HG03135 (cell line): ENCODE measurements around the gene RPS6KA2.

ENCODE experiments used
- ATAC-seq: cut with Tn5 transposase; IDR thresholded peaks from one replicate; pipeline ENCODE4 v1.9.1; 2021; ENCODE audit warnings: mild to moderate bottlenecking, moderate library complexity; ENCODE audit not compliant: unreplicated experiment

The RPS6KA2 gene

DNA sequence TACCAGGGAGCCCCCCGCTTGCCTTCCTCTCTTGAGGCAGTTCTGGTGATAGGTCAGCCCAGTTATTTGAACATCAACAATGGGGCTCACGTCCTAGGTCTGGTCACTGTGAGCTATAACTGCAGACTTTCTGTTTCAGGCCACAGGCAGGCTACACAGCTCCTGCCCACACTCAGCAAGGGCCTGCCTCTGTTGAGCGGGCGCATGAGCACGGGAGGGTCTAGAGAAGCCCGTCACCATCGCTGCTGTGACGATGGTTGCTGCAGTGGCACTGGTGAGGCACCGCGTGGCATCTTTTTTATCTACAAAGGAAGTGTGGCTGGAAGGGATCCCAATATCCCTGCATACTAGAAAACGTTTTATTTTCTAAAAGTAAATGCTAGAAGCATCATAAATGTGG is 118.3 kb downstream of the RPS6KA2 start:
- no peak for ATAC-seq

DNA sequence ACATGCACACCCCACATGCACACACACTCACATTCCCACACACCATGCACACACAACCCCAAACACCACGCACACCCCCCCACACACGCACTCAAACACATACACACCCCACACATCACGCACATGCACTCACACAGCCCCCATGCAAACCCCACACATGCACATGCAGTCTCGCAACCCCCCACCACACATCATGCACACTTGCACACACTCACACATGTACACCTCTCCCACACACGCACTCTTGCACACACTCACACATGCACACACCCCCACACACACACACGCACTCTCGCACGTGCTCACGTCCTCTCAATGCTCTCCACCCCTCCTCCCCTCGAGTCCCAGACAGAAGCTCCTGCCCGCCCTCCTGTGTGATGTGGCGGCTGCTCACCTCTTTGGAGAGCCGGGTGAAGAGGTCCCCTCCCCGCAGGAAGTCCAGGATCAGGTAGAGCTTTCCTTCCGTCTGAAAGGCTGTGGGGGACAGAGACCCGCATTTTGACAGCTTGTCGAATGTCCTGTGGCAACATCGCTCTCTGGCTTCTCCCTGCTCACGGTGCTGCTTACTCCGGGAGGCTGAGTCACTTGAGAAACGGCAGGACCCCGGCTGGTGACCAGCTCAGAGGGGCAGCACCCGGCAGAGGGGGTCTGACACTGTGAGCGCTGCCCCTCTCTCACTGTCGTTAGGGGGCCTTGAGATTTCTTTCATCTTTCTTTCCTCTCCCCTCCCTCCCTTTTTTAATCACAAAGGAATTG is 119.1 kb downstream of the RPS6KA2 start:
- no peak for ATAC-seq

DNA sequence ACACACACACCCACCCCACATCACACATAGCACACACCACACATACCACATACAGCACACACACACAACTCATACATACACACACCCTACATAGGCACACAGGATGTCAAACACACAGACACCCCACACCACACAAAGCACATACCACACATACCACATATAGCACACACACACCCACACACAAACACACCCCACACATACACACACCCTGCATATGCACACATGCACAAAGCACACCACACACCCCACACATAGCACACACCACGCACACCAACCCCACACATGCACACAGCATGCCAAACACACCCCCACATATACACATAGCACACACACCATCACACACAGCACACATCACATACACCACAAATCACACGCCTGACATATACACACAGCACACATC is 119.7 kb downstream of the RPS6KA2 start:
- no peak for ATAC-seq

DNA sequence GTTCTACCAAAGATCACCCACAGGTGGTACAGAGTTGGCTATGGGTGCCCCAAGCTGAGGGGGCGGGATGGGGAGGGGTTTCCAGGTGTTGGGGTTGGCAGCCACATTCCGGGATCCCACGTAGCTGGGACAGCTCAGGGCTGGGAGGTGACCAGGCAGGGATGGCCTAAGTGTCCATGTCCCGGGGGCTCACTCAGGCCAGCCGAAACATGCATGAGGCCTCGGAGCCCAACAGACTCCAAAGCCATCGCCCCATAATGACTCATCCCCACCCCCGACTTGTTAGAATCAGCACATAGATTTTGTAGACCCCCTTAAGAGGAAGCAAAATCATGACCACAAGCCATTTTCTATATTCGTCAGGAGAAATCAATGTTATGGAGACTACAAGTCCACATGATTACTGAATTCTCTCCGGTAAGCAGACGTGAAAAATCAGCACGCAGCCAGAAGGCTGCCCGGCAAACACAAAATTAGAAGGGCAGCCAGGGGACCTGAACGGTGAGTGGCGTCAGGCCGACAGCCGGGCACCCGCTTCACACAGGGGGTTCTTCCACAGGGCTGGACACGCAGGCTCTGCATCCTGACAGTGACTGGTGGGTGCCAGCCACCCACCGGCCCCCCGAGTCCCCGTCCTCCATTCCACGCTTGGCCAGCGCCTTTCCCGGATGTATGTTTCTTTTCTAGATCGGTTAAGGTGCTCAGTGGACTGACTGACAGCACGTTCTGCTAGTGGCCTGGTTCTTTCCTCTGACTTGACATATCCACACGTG is 121.7 kb downstream of the RPS6KA2 start:
- ATAC-seq, result no peak

DNA sequence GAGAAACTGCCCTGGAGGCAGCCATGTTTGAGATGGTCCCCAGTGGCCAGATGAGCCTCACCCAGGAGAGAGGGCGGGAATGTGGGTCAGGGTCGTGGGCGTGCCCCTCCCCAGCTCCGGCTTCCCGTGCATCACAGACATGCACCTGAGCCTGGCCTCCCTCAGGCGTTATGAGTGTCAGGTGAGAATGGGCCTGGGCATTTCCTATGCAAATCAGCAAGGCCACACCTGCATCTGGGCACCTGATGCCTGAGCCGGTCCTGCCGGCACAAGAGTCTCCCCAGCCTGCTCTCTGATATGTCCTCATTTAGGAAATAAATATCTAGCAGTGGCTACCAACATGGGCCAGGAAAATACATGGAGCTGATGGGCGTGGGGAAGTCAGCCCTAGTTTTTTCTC is 123.0 kb downstream of the RPS6KA2 start:
- ATAC-seq, result no peak

DNA sequence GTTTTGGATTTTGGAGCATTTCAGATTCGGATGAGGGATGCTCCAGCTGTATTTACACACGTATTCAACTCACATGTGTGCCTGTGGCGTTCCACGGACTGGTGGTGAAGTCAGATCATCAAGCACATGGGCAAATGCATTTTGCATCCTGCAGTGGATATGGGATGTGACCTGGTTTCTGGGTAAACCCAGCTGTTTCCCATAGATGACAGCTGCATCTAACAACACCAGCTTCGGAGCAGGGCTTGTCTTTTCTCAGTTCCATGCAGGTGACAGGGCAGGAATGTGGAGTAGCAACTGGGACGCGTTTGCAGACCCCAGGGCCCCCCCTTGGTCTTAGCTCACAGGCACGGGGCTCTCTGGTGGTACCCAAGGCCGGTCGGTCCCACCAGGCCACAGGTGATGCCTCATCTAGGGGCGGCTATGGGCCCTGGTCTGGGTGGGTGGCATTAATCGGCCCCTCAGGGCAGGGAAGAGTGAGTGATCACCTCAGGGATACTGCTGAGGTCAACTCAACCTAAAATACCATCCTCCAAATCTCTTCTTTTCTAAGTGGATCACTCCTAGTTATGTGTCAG is 123.8 kb downstream of the RPS6KA2 start:
- ATAC-seq, result no peak

DNA sequence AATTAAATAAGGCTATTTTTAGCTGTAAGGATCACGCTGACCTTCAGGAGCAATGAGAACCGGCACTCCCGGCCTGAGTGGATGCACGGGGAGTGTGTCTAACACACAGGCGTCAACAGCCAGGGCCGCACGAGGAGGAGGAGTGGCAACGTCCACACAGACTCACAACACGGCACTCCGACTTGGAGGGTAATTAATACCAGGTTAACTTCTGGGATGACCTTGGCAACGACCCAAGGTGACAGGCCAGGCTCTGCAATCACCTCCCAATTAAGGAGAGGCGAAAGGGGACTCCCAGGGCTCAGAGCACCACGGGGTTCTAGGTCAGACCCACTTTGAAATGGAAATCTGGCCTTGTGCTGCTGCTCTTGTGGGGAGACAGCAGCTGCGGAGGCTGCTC is 124.6 kb downstream of the RPS6KA2 start:
- no peak for ATAC-seq

DNA sequence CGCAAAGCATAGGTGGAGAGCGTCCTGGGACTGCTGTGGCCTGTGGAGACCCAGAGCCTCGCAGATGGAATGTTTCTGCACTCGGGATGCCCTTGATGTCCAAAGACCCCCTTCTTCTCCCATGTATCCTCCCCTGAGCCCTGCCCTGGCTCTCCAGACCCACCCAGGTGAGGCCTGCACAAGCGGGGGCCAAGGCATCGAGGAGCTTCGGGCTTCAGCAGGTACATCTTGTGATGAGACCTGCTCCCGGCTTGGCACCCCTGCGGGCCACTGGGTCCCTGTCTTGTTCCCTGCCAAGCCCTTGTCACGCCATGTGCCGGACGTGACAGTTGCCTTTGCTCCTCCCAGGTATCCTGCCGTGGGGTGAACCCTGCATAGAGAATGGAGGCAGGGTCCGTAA is 125.8 kb downstream of the RPS6KA2 start:
- no peak for ATAC-seq

DNA sequence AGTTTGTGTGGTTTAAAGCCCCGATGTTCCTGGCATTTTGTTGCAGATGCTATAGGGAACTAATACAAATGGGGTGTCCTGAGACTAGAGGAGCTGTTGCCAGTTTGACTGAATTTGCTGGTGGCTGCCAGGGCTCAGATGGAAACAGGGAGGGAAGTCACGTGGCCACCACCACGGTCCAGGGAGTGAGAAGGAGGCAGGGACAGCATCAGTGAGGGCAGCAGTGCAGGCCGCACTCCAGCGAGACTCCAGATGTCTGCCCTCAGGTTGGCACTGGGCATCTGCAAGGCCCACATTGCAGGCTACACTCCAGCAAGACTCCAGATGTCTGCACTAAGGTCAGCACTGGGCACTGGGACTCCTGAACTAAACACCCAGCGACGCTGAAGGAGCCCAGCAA is 126.8 kb downstream of the RPS6KA2 start:
- ATAC-seq, result no peak

DNA sequence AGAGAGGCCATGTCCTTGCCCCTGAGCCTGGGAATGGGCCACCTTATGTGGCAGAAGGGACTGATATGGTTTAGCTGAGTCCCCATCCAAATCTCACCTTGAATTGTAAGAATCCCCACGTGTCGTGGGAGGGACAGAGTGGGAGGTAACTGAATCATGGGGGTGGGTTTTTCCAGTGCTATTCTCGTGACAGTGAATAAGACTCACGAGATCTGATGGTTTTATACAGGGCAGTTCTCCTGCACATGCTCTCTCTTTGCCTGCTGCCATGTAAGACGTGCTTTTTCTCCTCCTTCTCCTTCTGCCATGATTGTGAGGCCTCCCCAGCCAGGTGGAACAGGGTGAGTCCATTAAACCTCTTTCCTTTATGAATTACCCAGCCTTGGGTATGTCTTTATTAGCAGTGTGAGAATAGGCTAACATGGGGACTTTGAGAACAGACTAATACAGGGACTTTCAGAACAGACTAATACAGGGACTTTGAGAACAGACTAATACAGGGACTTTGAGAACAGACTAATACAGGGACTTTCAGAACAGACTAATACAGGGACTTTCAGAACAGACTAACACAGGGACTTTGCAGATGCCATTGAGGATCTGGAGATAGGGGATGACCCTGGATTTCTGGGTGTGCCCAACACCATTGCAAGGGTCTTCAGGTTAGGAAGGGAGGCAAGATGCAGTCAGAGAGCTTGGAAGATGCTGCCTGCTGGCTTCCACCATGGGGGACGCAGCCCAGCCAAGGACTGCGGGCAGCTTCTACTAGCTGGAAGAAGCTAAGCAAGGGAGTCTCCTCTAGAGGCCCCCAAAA is 127.5 kb downstream of the RPS6KA2 start:
- ATAC-seq, result no peak

DNA sequence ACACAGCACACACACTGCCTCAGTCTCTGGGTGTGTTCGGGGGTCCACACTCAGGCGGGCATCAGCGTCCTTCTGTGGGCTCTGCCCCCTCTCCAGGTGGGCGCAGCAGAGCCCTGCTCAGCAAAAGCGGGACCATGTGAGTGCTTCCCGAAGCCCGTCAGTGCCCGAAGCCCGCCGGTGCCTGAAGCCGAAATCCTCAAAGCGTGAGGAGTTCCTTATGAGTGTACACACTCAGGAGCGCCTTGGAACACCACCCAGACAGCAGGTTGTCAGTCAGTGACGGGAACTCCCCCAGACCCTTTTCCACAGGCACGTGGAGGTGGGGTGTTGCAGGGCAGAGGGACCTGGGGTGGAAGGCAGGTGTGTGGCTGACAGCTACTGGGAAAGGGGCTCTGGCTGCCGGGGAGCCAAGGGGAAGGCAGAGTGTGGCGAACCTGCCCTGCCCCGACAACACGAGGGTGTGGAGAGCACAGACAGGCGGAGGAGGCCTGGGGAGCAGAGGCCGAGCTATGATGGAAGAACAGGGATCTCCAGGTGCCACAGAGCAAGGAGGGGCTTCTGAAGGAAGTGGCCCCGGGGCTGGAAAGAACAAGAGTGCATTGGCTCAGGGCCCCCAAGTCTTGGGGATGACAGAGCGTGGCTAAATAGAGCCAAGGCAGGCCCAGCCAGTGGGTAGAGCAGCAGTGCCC is 128.2 kb downstream of the RPS6KA2 start:
- ATAC-seq, result no peak

DNA sequence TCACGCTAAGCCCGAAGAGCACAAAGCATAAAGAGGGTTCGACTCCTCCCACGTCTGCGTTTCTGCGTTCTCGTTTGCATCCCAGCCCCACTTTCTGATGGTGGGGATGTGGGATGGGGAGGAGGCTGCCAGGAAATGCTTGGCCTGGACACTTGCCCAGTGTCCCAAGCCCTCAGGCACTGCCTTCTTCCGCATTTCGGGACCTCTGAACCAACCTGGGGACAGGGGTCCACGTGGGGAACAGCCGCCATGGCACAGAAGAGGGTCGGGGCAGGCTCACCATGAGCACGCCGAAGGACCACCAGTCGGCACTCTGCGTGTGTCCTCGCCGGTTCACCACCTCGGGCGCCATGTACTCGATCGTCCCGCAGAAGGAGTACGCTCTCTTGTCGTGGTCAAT is 128.8 kb downstream of the RPS6KA2 start:
- no peak for ATAC-seq

DNA sequence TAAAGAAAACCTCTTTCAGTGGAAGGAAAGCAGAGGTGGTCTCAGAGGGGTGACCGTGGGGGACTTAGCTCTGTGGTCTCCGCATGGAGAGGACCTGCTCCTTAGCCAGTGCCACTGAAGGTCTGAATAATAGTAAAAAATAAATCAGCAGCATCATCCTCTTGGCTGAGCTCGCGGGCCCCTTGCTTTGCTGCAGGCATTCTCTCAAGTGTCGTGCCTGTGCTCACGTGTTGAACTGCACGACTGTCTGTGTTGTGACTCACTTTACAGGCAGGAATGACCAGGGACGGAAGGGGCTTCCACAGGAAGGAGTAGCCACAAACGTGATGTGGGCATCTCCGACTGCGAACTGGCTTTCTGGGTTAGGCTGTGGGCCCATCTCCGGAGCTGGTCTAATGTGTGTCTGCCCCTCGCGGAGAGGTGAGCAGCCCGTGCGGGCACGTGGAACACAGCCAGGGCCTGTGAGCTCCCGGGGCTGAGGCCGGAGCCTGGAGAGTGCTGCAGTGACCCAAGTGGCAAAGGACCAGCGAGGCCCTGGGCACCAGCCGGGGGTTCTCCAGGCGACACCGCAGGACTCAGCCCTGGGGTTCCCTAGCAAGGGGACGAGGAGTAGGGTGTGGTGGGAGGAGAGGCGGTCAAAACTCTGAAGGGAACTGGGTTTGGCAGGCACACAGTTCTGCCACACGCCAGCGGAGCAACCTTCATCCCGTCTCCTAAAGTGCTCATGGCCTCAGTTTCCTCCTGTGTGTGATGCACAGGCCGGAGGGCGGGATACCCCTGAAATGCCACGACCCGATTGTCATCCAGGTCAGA is 129.8 kb downstream of the RPS6KA2 start:
- no peak for ATAC-seq

DNA sequence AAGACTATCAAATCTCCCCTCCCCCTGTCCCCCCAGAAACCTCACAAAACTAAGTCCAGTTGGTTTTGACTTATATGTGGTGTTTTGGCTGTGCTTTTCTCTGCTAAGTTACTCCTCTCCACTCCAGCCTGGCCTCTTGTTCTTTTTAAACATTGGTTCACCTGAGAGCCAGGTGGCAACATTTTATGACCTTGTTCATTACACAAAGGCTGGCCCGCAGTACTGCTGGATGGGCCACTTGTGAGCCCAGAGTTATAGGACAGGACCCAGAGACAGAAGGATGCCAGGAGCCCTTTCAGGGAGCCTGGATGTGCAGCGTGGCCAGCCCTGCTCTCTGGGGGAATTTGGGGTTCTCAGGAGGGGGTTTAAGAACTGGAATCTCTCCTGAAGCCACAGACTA is 130.6 kb downstream of the RPS6KA2 start:
- no peak for ATAC-seq

DNA sequence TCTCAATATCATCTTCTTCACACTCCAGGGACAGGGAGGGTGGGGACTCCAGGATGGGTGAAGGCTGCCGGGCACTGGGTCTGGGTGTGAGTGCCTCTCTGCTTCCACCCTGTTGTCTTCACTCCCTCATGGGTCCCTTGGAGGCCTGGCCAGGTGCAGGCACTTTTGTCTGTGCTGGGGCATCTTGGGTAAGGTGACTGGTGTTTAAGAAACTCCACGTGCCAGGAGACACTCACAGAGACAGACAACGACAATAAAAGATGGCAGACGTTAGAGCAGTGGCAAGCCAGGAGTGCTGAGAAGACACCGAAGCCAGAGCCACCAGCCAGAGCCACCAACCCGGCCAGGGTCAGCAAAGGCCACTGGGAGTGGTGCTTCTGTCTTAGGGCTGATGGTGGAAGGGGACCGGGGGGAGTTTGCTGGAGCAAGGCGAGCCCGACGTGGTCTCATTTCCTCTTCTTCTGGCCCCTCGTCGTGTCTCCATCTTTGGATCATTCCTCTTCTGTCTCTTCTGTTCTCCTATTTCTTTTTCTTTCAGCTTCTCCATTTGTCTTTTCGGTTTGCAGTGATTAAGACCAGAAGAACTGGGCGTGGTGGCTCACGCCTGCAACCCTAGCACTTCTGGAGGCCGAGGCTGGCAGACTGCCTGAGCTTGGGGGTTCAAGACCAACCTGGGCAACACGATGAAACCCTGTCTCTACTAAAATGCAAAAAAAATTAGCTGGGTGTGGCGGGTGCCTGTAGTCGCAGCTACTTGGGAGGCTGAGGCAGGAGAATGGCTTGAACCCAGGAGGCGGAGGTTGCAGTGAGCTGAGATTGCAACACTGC is 131.3 kb downstream of the RPS6KA2 start:
- ATAC-seq, result no peak

DNA sequence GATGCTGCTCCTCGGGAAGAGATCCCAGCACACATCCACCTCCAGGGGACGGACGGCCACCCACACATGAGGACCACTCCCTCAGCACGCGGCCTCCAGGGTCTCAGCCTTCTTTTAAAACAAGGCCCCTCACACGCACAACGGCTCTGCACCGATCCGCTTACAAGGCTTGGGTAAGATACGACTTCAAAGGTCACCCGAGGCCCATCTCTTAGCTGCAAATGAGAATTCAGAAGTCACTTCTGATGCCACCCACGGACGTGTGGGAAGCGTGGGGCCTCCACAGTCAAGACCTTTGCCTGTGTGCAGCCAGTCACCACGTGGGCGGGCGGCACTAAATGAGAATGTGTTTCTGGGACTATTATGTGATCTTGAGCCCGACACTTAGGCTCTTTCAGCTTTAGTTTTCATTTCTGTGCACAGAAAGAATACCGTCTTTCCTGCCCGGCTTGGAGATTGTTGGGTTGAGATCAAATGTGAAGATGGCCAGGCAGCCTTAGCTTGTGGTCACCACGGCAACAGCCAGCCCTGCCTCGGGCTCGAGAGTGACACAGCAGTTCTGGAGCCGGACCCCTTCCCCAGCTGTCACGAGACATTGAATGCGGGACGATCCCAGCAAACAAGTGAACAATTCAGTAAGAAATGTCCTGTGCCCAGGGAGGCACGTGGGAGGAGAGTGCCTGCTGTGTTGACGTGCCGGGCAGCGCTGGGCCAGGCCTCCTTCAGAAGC is 132.1 kb downstream of the RPS6KA2 start:
- no peak for ATAC-seq

DNA sequence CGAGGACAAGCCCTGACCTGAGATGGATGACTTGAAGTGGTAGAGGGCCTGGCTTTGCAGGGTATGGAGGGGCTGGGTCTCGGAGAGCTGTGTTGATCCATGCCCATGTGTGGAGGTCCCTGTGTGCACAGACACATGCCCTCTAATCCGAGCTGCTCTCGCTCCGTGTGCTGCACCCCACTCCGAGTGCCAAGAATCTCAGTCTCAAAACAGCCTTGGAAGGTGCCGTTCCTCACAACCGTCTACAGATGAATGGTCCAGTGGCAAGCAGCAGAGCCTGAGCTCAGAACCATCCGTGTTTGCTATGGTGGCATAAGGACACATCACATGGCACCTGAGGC is 133.0 kb downstream of the RPS6KA2 start:
- ATAC-seq, result no peak

DNA sequence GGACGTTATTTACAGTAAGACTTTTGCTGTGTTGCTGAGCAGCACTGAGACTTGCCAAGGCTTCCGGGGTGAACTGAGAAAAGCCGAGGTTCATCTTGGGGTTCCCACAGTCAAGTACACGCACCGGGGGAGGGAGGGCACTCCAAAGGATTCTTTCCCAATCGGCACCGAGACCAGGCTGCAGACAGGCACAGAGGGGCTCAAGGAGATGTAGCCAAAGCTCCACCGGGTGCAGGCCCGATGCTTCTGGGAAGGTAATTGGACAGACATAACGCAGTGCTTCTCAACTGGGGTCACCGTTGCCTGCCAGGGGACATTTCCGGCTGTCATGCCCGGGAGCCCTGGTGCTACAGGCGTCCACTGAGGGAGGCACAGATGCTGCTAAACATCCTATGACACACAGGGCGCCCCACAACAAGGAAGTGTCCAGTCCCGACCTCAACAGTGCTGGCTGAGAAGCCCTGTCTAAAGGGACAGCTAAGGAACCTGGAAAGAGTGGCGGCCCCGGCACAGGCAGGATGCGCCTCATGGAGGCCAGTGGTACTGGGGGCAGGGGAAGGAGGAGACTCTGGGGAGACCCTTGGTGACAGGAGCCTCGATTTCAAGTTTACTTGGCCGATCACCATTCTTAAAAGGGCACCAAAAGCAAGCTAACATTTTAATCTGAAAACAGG is 133.5 kb downstream of the RPS6KA2 start:
- ATAC-seq, result no peak
